B cell (primary cell): ENCODE data around the gene SLC39A1.

Experiments used
- CTCF ChIP-seq: fragments of 200-600 bp; IDR thresholded peaks from one replicate; pipeline ENCODE4 v1.8.0; 2022; ENCODE audit warnings: antibody characterized with exemption, mild to moderate bottlenecking
- EZH2 ChIP-seq: IDR thresholded peaks from 2 replicates; pipeline ENCODE4 v1.6.1; 2012; ENCODE audit warnings: borderline replicate concordance, low read depth, mild to moderate bottlenecking, moderate library complexity, low read length; ENCODE audit not compliant: insufficient read depth, poor library complexity, severe bottlenecking

GRCh38 chr1:153933430-153933829 is 29.9 kb downstream of the SLC39A1 start:
- no peak for TF ChIP-seq CTCF
- no peak for TF ChIP-seq EZH2
